Measurements from ENCODE around the gene PRR13. TPM values are rescaled to one million over a fixed set of nuclear protein-coding genes. Genes with fewer than 3 reads are reported as not detected.

The PRR13 gene
- total and polyA plus RNA-seq, 2 of the 8 experiments (the other 6 are each of a cell fraction or from before 2014, with no cell fraction given), result 82.9 to 185 TPM

DNA sequence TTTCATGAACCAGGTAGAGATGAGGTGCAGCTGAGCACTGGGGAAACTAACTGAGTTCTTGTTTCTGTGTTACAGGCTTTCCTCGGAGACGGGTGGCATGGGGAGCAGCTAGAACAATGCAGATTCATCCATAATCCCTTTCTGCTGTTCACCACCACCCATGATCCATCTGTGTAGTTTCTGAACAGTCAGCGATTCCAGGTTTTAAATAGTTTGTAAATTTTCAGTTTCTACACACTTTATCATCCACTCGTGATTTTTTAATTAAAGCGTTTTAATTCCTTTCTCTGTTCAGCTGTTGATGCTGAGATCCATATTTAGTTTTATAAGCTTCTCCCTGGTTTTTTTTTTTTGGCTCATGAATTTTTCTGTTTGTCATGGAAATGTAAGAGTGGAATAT is 37.8 kb downstream of the PRR13 start:
- peaks cover 30 to 94% (median 67%) of the 10 kb centered on the region in 4 experiments for H3K36me3 ChIP-seq (ENCODE audit: control insufficient read depth in 2 of 4, insufficient read depth in 4 of 4, low read length in 3 of 4)
- TF ChIP-seq TCF12 (IDR thresholded peaks at IDR 0.05; ENCODE audit: low read depth, low read length) (no peak), SRF (IDR thresholded peaks at IDR 0.05; ENCODE audit: low read depth, low read length) (no peak), CEBPB (IDR thresholded peaks at IDR 0.05; ENCODE audit: low read depth, low read length) (no peak), SP2 (IDR thresholded peaks at IDR 0.05; ENCODE audit: low read length) (no peak), SIRT6 (IDR thresholded peaks at IDR 0.05; ENCODE audit: low read length) (no peak), NRF1 (IDR thresholded peaks at IDR 0.05; ENCODE audit: low read depth, low read length) (no peak), CHD2 (IDR thresholded peaks at IDR 0.05; ENCODE audit: low read length) (no peak), TBP (IDR thresholded peaks at IDR 0.05; ENCODE audit: low read depth, low read length) (no peak), RNF2 (IDR thresholded peaks at IDR 0.05; ENCODE audit: borderline replicate concordance, low read depth, low read length, missing control alignments, poor library complexity, severe bottlenecking) (no peak), SIN3A (conservative IDR thresholded peaks at IDR 0.05 in 1 of 2, IDR thresholded peaks at IDR 0.05 in 1 of 2; ENCODE audit: low read depth in 1 of 2, low read length in 2 of 2) (no peak), ZNF274 (IDR thresholded peaks at IDR 0.05; ENCODE audit: borderline replicate concordance, extremely low read depth, low read length) (no peak), TAF1 (IDR thresholded peaks at IDR 0.05; ENCODE audit: low read depth, low read length) (no peak)
- TF ChIP-seq, protein P1, sequence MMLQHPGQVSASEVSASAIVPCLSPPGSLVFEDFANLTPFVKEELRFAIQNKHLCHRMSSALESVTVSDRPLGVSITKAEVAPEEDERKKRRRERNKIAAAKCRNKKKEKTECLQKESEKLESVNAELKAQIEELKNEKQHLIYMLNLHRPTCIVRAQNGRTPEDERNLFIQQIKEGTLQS (IDR thresholded peaks at IDR 0.05; ENCODE audit: insufficient read depth, low read depth, low read length), result no peak
- TF ChIP-seq, protein P2, sequence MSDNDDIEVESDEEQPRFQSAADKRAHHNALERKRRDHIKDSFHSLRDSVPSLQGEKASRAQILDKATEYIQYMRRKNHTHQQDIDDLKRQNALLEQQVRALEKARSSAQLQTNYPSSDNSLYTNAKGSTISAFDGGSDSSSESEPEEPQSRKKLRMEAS (IDR thresholded peaks at IDR 0.05), result no peak

More for the DNA sequence above, 37.8 kb downstream of the PRR13 start:
- H3K18ac ChIP-seq (ENCODE audit: extremely low read depth, low read length), result no peak overlapping the region
- H3K27ac ChIP-seq (ENCODE audit: low read depth, low read length), result no peak overlapping the region
- H3K79me2 ChIP-seq (ENCODE audit: control insufficient read depth in 1 of 2, insufficient read depth in 2 of 2, low read length in 2 of 2), result peaks cover 0 to 13% of the 10 kb centered on the region in 2 experiments; a peak in 1 of 4 replicates
- H3K4me1 ChIP-seq (replicated peaks in 1 of 4; ENCODE audit: control insufficient read depth in 3 of 4, insufficient read depth in 4 of 4, low read length in 3 of 4), result peaks cover 0 to 7% (median 3%) of the 10 kb centered on the region in 4 experiments; a peak in 5 of 7 replicates
- H4K5ac ChIP-seq (ENCODE audit: insufficient read length, low read depth, low read length), result no peak overlapping the region
- WGBS, 2 experiments (ENCODE audit: extremely low coverage in 1 of 2, insufficient coverage in 1 of 2, insufficient read length in 1 of 2, insufficient replicate concordance in 2 of 2, low coverage in 1 of 2, low lambda C conversion rate in 2 of 2, missing lambda C conversion rate in 1 of 2), result 73% methylated on average over 5 of the region's 5 CpGs; no CpG with 5 or more reads in 1 of the 2 experiments
- ChIA-PET POLR2A (ENCODE audit: partially characterized antibody) (interaction anchor here (1.6 to 67.0 kb wide), 3 partner anchors 11 to 144 kb away, joined by 3 to 3397 read pairs (median 3397); partner anchors contain the start of genes MAP3K12, NPFF, PCBP2 and PRR13), CTCF (ENCODE audit: partially characterized antibody) (interaction anchor here (0.8 to 9.0 kb wide), 7 partner anchors 12 to 156 kb away, joined by 3 to 105 read pairs (median 5); partner anchors contain the start of gene NPFF)
- no peak for FAIRE-seq
- no peaks in the 10 kb centered on the region for H3K27me3 ChIP-seq (replicated peaks in 1 of 4; ENCODE audit: control insufficient read depth in 3 of 4, extremely low read depth in 1 of 4, insufficient read depth in 3 of 4, low read length in 3 of 4)
- H2BK20ac ChIP-seq (ENCODE audit: low read length), result no peak overlapping the region
- no peak overlapping the region for H4K91ac ChIP-seq (replicated peaks; ENCODE audit: insufficient read length, low read length)
- H3K4me2 ChIP-seq (ENCODE audit: insufficient read depth in 1 of 2, low read depth in 2 of 2, low read length in 2 of 2), result no peak overlapping the region
- no peak overlapping the region for H3K14ac ChIP-seq (ENCODE audit: insufficient read length)
- H4K20me1 ChIP-seq (replicated peaks in 1 of 2; ENCODE audit: control insufficient read depth in 1 of 2, insufficient read depth in 2 of 2, low read length in 2 of 2), result peaks cover 26 to 27% of the 10 kb centered on the region in 2 experiments
- H3K4ac ChIP-seq (replicated peaks; ENCODE audit: insufficient read length, low read depth, low read length), result no peak overlapping the region
- no peak overlapping the region for H4K8ac ChIP-seq (ENCODE audit: extremely low read depth, insufficient read depth, low read length)
- H3K9me3 ChIP-seq (ENCODE audit: insufficient read depth in 2 of 2, low read depth in 1 of 2, low read length in 1 of 2), result no peaks in the 10 kb centered on the region
- H2AFZ ChIP-seq (ENCODE audit: low read length), result no peak overlapping the region
- DNase-seq (ENCODE audit: low read depth in 1 of 2, low spot score in 2 of 2), result no peak
- no peak overlapping the region for H3K9ac ChIP-seq (replicated peaks in 1 of 4; ENCODE audit: extremely low read depth in 1 of 4, low read depth in 3 of 4, low read length in 3 of 4)
- no peak overlapping the region for H3K4me3 ChIP-seq (ENCODE audit: extremely low read depth in 1 of 4, insufficient read depth in 2 of 4, low read depth in 3 of 4, low read length in 4 of 4)
- H3K79me1 ChIP-seq (ENCODE audit: low read depth, low read length), result no peaks in the 10 kb centered on the region; the same call in 1 of the 2 replicates
- no peak overlapping the region for H3K23ac ChIP-seq (ENCODE audit: insufficient read length)
- no peak overlapping the region for H2BK120ac ChIP-seq (replicated peaks; ENCODE audit: low read depth, low read length)
- no peak overlapping the region for H3K56ac ChIP-seq (replicated peaks; ENCODE audit: insufficient read length, low read depth, low read length)
- H3K23me2 ChIP-seq (ENCODE audit: low read depth, low read length), result no peaks in the 10 kb centered on the region
- no peak overlapping the region for H2BK5ac ChIP-seq (ENCODE audit: low read depth, low read length)
- no peak overlapping the region for H2AK5ac ChIP-seq (ENCODE audit: low read depth, low read length)
- no peak overlapping the region for H2BK12ac ChIP-seq (ENCODE audit: low read depth, low read length)
- no peak overlapping the region for H2BK15ac ChIP-seq (ENCODE audit: low read length)
